Uterus (tissue), 4 donors: ENCODE measurements around the gene ST6GALNAC3. TPM values are rescaled to one million over a fixed set of nuclear protein-coding genes. Genes with fewer than 3 reads are reported as not detected.

Source experiments
- DNase-seq, 2 donors: peaks; one replicate each; pipeline ENCODE4 v3.0.0-alpha.2; 2019 to 2020
- H3K27ac ChIP-seq, 2 donors: fragments of 200-600 bp; sonication (generic); 1 replicate in 1 of 2; 2 replicates in 1 of 2; pipeline ENCODE4 v1.5.1; 2016 to 2018
- H3K27me3 ChIP-seq, 2 donors: fragments of 200-600 bp; sonication (generic); one replicate each; pipeline ENCODE4 v1.5.1; 2018 to 2019; ENCODE audit warnings: control low read depth in 1 of 2
- H3K36me3 ChIP-seq, 2 donors: fragments of 200-600 bp; sonication (generic); one replicate each; pipeline ENCODE4 v1.5.1; 2019; ENCODE audit warnings: control low read depth in 1 of 2
- H3K4me1 ChIP-seq, 2 donors: fragments of 200-600 bp; sonication (generic); one replicate each; pipeline ENCODE4 v1.5.1; 2018 to 2019; ENCODE audit warnings: control low read depth in 1 of 2
- H3K4me3 ChIP-seq, 2 donors: fragments of 200-600 bp; sonication (generic); 1 replicate in 1 of 2; 2 replicates in 1 of 2; pipeline ENCODE4 v1.5.1; 2018 to 2019; ENCODE audit warnings: mild to moderate bottlenecking in 1 of 2
- H3K9me3 ChIP-seq, 2 donors: fragments of 200-600 bp; sonication (generic); one replicate each; pipeline ENCODE4 v1.5.1; 2019; ENCODE audit warnings: control low read depth in 1 of 2
- CTCF ChIP-seq, 4 experiments: fragments of 200-600 bp in 2 of 4; fragments of 450-650 bp in 2 of 4; sonication (generic) in 2 of 4; IDR thresholded peaks; one replicate each; pipeline ENCODE4 v1.5.1; 2016 to 2019; ENCODE audit warnings: antibody characterized with exemption in 4 of 4, mild to moderate bottlenecking in 2 of 4, moderate library complexity in 1 of 4
- POLR2A ChIP-seq, 2 donors: fragments of 450-650 bp; IDR thresholded peaks; one replicate each; pipeline ENCODE4 v1.6.1; 2016; ENCODE audit warnings: antibody characterized with exemption in 2 of 2, mild to moderate bottlenecking in 1 of 2, moderate library complexity in 1 of 2
- intact Hi-C: fragments of 100-400 bp; cut with DNase I; formaldehyde crosslinking; loops from one replicate; pipeline ENCODE4 v1.15.1; 2023; ENCODE audit warnings: low total_unique reads
- total RNA-seq, 4 donors: library from RNA; depleted of rRNA in 3 of 4; stranded (reverse); fragments of >200 nt in 3 of 4; gene quantifications; one replicate each; pipeline versions ENCODE4 v1.1.0 to v1.2.4, GENCODE V29; 2014 to 2023
- donor health status: DM: yes; HTN: yes; CAD: no.

The ST6GALNAC3 gene
- total RNA-seq, 4 donors from 2014 or later: 6.7 to 43.4 (median 21.1) TPM

GRCh38 chr1:76136894-76137293 is 62.3 kb downstream of the ST6GALNAC3 start:
- intact Hi-C loops: no loop called here
- H3K27me3 ChIP-seq: no peaks in the 10 kb centered on the region
- no peak for TF ChIP-seq CTCF (IDR thresholded peaks at IDR 0.05)
- no peak for TF ChIP-seq POLR2A (IDR thresholded peaks at IDR 0.05)
- H3K9me3 ChIP-seq: no peaks in the 10 kb centered on the region
- no peaks in the 10 kb centered on the region for H3K4me1 ChIP-seq
- peak overlapping the region in 1 of 2 donors; percentile 44 for H3K27ac ChIP-seq
- no peak overlapping the region for H3K4me3 ChIP-seq
- no peak for DNase-seq
- no peaks in the 10 kb centered on the region for H3K36me3 ChIP-seq

GRCh38 chr1:76137746-76138145 is 63.2 kb downstream of the ST6GALNAC3 start:
- Histone ChIP-seq H3K36me3 (no peaks in the 10 kb centered on the region), H3K9me3 (no peaks in the 10 kb centered on the region), H3K27me3 (no peaks in the 10 kb centered on the region), H3K27ac (peak overlapping the region; percentile 28 to 44), H3K4me1 (no peaks in the 10 kb centered on the region), H3K4me3 (no peak overlapping the region)
- TF ChIP-seq POLR2A (IDR thresholded peaks at IDR 0.05): no peak
- no peak for TF ChIP-seq CTCF (IDR thresholded peaks at IDR 0.05)
- intact Hi-C loops: no loop called here
- no peak for DNase-seq

- Histone ChIP-seq H3K27ac (peak overlapping the region; percentile 48 to 68), H3K4me1 (no peaks in the 10 kb centered on the region), H3K4me3 (no peak overlapping the region), H3K27me3 (no peaks in the 10 kb centered on the region), H3K9me3 (no peaks in the 10 kb centered on the region), H3K36me3 (no peaks in the 10 kb centered on the region)
- intact Hi-C loops: no loop called here
- no peak for TF ChIP-seq POLR2A (IDR thresholded peaks at IDR 0.05)
- TF ChIP-seq CTCF (IDR thresholded peaks at IDR 0.05): no peak
- peak in 1 of 2 donors; percentile 34 for DNase-seq
Measured at GRCh38 chr1:76138217-76138616, 63.7 kb downstream of the ST6GALNAC3 start.

DNA sequence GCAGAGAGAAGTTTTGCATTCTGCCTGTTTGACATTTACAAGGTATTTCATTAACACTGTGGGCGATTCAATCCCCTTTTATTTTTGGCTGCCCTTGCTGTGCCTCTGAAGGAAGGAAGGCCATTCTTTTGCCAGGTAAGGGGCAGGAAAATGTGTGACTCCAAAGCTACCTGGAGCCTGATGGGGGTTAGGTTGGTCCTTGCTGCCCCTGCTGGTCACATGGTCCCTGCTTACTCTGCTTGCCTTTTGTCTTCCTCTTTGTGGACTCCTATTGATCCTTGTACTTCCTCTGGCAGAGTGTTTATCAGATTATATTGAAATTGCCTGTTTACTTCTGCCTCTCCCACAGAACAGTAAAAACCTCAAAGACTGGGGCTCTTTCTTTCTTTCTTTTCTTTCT is 65.7 kb downstream of the ST6GALNAC3 start:
- H3K27me3 ChIP-seq: no peaks in the 10 kb centered on the region
- H3K9me3 ChIP-seq: no peaks in the 10 kb centered on the region
- DNase-seq: no peak
- H3K27ac ChIP-seq: peak overlapping the region; percentile 48 to 68
- peaks cover 0 to 4% of the 10 kb centered on the region in 2 donors for H3K4me1 ChIP-seq
- intact Hi-C loops: no loop called here
- peak in 1 of 4 experiments; percentile 15 for TF ChIP-seq CTCF (IDR thresholded peaks at IDR 0.05)
- TF ChIP-seq POLR2A (IDR thresholded peaks at IDR 0.05): no peak
- H3K36me3 ChIP-seq: no peaks in the 10 kb centered on the region
- no peak overlapping the region for H3K4me3 ChIP-seq

- no peak for TF ChIP-seq CTCF (IDR thresholded peaks at IDR 0.05)
- TF ChIP-seq POLR2A (IDR thresholded peaks at IDR 0.05): no peak
- intact Hi-C loops: no loop called here
- H3K4me1 ChIP-seq: peaks cover 0 to 4% of the 10 kb centered on the region in 2 donors
- no peak overlapping the region for H3K4me3 ChIP-seq
- no peak for DNase-seq
- H3K9me3 ChIP-seq: no peaks in the 10 kb centered on the region
- H3K36me3 ChIP-seq: no peaks in the 10 kb centered on the region
- no peak overlapping the region for H3K27ac ChIP-seq
- no peaks in the 10 kb centered on the region for H3K27me3 ChIP-seq
Measured at GRCh38 chr1:76141929-76142328, 67.4 kb downstream of the ST6GALNAC3 start.
